ENCODE data around the gene SLFN12.
A peak's percentile ranks its signal among the peaks of the same experiment; 100 is the strongest.

The SLFN12 gene

DNA sequence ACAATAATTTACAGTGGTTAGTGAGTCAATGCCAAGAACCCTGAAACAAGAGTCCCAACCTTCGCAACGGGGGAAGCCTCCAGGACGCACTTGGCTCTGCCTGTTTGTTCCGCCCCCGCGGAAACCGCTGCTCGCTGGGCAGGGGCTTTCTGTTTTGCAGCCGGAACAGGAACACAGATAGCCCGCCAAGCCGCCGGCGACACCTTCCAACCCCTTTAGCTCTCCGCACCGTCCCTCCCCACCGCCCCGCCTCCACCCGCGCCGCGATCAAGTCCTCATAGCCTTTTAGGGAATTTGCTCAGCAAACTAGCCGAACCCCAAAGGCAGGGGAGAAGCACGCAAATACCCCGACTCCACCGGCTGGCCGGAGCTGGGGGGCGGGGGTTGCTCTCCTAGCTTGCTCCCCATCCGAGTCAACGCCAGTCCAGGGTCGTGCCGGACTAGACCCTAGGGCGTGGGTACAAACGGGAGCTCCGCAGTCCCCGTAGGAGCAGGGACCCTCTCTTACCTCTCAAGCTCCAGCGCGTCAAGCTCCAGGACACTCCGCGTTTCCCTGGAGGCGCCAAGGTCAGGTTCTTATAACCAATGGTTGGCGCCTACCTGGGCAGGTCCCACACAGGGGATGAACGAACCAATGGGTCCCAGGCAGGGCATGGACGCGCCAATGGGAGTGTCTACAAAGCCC, 16.1 kb upstream of the SLFN12 start, which contains the start of gene SLFN13 (continued):
- TF ChIP-seq ZNF112 (tag by site-specific recombination; IDR thresholded peaks at IDR 0.05): no peak
- TF ChIP-seq SP7 (tag by site-specific recombination; IDR thresholded peaks at IDR 0.05): no peak
- TF ChIP-seq, protein P1, sequence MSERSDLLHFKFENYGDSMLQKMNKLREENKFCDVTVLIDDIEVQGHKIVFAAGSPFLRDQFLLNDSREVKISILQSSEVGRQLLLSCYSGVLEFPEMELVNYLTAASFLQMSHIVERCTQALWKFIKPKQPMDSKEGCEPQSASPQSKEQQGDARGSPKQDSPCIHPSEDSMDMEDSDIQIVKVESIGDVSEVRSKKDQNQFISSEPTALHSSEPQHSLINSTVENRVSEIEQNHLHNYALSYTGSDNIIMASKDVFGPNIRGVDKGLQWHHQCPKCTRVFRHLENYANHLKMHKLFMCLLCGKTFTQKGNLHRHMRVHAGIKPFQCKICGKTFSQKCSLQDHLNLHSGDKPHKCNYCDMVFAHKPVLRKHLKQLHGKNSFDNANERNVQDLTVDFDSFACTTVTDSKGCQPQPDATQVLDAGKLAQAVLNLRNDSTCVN (tag by site-specific recombination; optimal IDR thresholded peaks at IDR 0.05): no peak
- no peak for TF ChIP-seq ZNF16 (tag by site-specific recombination; IDR thresholded peaks at IDR 0.05; ENCODE audit: low read depth)
- no peak for TF ChIP-seq ZNF707 (tag by site-specific recombination; IDR thresholded peaks at IDR 0.05)
- TF ChIP-seq ZBTB48 (tag by site-specific recombination; IDR thresholded peaks at IDR 0.05): peak; percentile 58; the same call in 1 of the 2 replicates
- TF ChIP-seq, protein P2, sequence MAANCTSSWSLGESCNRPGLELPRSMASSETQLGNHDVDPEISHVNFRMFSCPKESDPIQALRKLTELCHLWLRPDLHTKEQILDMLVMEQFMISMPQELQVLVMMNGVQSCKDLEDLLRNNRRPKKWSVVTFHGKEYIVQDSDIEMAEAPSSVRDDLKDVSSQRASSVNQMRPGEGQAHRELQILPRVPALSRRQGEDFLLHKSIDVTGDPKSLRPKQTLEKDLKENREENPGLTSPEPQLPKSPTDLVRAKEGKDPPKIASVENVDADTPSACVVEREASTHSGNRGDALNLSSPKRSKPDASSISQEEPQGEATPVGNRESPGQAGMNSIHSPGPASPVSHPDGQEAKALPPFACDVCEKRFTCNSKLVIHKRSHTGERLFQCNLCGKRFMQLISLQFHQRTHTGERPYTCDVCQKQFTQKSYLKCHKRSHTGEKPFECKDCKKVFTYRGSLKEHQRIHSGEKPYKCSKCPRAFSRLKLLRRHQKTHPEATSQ (tag by site-specific recombination; IDR thresholded peaks at IDR 0.05): no peak

DNA sequence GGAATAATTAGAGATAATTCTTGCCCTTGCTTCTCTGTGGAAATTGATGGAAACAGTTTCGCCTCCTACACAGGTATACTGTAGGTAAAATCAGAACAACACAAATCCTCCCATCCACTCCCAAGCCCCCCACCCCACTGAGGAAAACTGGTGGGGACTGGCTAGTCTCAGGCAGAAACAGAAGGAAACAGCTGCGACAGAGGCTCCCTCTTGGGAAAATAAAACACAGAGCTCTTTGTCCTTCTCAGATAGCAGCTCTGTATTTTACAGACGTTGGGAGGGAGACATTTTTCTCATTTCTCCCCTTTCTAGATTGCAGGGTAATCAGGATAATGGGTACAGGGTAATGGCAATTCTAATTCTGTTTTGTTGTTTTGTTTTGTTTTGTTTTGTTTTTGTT, 15.2 kb upstream of the SLFN12 start:
- no peak overlapping the region for H3K4me3 ChIP-seq (ENCODE audit: low read depth, low read length)
- no peaks in the 10 kb centered on the region for H3K36me3 ChIP-seq (ENCODE audit: control insufficient read depth in 2 of 2, insufficient read depth in 1 of 2, low read length in 2 of 2)
- POLR2A ChIA-PET: interaction anchor here (1.1 to 2.6 kb wide), 4 partner anchors 8 to 74 kb away, joined by 4 to 23 read pairs (median 8); partner anchors contain the start of genes SLFN11 and SLFN12
- TF ChIP-seq ZNF785 (tag by site-specific recombination; IDR thresholded peaks at IDR 0.05) (no peak), YY2 (tag by site-specific recombination; IDR thresholded peaks at IDR 0.05) (no peak), ZNF654 (tag by site-specific recombination; IDR thresholded peaks at IDR 0.05; ENCODE audit: low read depth) (no peak), ZNF248 (tag by site-specific recombination; IDR thresholded peaks at IDR 0.05) (no peak), ZNF776 (tag by site-specific recombination; IDR thresholded peaks at IDR 0.05; ENCODE audit: borderline replicate concordance) (no peak), OSR2 (tag by site-specific recombination; IDR thresholded peaks at IDR 0.05) (no peak), ZNF548 (tag by site-specific recombination; IDR thresholded peaks at IDR 0.05) (no peak), ZNF324 (tag by site-specific recombination; IDR thresholded peaks at IDR 0.05) (no peak), ZNF335 (tag by site-specific recombination; conservative IDR thresholded peaks at IDR 0.05) (no peak)
- TF ChIP-seq, protein P3, sequence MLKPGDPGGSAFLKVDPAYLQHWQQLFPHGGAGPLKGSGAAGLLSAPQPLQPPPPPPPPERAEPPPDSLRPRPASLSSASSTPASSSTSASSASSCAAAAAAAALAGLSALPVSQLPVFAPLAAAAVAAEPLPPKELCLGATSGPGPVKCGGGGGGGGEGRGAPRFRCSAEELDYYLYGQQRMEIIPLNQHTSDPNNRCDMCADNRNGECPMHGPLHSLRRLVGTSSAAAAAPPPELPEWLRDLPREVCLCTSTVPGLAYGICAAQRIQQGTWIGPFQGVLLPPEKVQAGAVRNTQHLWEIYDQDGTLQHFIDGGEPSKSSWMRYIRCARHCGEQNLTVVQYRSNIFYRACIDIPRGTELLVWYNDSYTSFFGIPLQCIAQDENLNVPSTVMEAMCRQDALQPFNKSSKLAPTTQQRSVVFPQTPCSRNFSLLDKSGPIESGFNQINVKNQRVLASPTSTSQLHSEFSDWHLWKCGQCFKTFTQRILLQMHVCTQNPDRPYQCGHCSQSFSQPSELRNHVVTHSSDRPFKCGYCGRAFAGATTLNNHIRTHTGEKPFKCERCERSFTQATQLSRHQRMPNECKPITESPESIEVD (tag by site-specific recombination; IDR thresholded peaks at IDR 0.05): no peak
- TF ChIP-seq, protein P4, sequence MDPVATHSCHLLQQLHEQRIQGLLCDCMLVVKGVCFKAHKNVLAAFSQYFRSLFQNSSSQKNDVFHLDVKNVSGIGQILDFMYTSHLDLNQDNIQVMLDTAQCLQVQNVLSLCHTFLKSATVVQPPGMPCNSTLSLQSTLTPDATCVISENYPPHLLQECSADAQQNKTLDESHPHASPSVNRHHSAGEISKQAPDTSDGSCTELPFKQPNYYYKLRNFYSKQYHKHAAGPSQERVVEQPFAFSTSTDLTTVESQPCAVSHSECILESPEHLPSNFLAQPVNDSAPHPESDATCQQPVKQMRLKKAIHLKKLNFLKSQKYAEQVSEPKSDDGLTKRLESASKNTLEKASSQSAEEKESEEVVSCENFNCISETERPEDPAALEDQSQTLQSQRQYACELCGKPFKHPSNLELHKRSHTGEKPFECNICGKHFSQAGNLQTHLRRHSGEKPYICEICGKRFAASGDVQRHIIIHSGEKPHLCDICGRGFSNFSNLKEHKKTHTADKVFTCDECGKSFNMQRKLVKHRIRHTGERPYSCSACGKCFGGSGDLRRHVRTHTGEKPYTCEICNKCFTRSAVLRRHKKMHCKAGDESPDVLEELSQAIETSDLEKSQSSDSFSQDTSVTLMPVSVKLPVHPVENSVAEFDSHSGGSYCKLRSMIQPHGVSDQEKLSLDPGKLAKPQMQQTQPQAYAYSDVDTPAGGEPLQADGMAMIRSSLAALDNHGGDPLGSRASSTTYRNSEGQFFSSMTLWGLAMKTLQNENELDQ (tag by site-specific recombination; IDR thresholded peaks at IDR 0.05; ENCODE audit: low read depth): no peak
- H3K27ac ChIP-seq (ENCODE audit: extremely low read depth, low read depth, low read length): no peak overlapping the region
- H3K4me1 ChIP-seq (ENCODE audit: control insufficient read depth, insufficient read depth, low read length): no peaks in the 10 kb centered on the region
- H3K9me3 ChIP-seq (ENCODE audit: control insufficient read depth, insufficient read depth, low read depth, low read length): no peaks in the 10 kb centered on the region
- CTCF ChIA-PET: interaction anchor here (0.9 to 1.8 kb wide), 3 partner anchors 17 to 136 kb away, joined by 3 to 4 read pairs (median 3); no protein-coding TSS in a partner anchor
